Mammary epithelial cell (primary cell): ENCODE measurements around the gene RASGRF2.

Experiments used
- CTCF ChIP-seq, 2 donors: IDR thresholded peaks in 1 of 2; conservative IDR thresholded peaks in 1 of 2; 2 replicates each; pipeline ENCODE4 v1.5.1; 2011 to 2012; ENCODE audit warnings: inconsistent platforms in 2 of 2, low read length in 2 of 2, mild to moderate bottlenecking in 2 of 2, control low read depth in 1 of 2, low read depth in 1 of 2; ENCODE audit not compliant: insufficient read depth in 1 of 2; ENCODE audit errors: extremely low read depth in 1 of 2
- EZH2 ChIP-seq: IDR thresholded peaks from 2 replicates; pipeline ENCODE4 v1.6.1; 2012; ENCODE audit warnings: low read length, inconsistent platforms, borderline replicate concordance

GRCh38 chr5:81219389-81219788 lies 259.2 kb downstream of the RASGRF2 start:
- TF ChIP-seq CTCF (conservative IDR thresholded peaks at IDR 0.05 in 1 of 2, IDR thresholded peaks at IDR 0.05 in 1 of 2; ENCODE audit: extremely low read depth in 1 of 2, insufficient read depth in 1 of 2, low read depth in 1 of 2, low read length in 2 of 2) (no peak), EZH2 (no peak)
